GM12801 (cell line): ENCODE data around the gene DNASE1L2.

ENCODE experiments used
- CTCF ChIP-seq: IDR thresholded peaks from one replicate; pipeline ENCODE4 v1.5.1; 2011; ENCODE audit warnings: control low read depth; ENCODE audit not compliant: insufficient read length; ENCODE audit errors: extremely low read depth

Gene DNASE1L2

GRCh38 chr16:2205104-2205966 lies 30.9 kb upstream of the DNASE1L2 start, which contains the start of gene MLST8:
Gene MLST8, plus strand, starts transcription at chr16:2205454. Its CDS starts 632 bp downstream, at chr16:2206086.
- no peak for TF ChIP-seq CTCF

GRCh38 chr16:2205967-2206313 lies 30.3 kb upstream of the DNASE1L2 start:
- TF ChIP-seq CTCF, result no peak

- TF ChIP-seq CTCF, result no peak
Measured at GRCh38 chr16:2206420-2206779, 29.8 kb upstream of the DNASE1L2 start.

GRCh38 chr16:2206780-2207433 lies 29.3 kb upstream of the DNASE1L2 start:
- TF ChIP-seq CTCF, result no peak

- TF ChIP-seq CTCF, result no peak
Measured at GRCh38 chr16:2207872-2208271, 28.4 kb upstream of the DNASE1L2 start.

- no peak for TF ChIP-seq CTCF
Measured at GRCh38 chr16:2208308-2208707, 27.9 kb upstream of the DNASE1L2 start.

GRCh38 chr16:2208772-2209171 lies 27.5 kb upstream of the DNASE1L2 start:
- TF ChIP-seq CTCF, result no peak
